ENCODE results near the gene S100A6.

DNA sequence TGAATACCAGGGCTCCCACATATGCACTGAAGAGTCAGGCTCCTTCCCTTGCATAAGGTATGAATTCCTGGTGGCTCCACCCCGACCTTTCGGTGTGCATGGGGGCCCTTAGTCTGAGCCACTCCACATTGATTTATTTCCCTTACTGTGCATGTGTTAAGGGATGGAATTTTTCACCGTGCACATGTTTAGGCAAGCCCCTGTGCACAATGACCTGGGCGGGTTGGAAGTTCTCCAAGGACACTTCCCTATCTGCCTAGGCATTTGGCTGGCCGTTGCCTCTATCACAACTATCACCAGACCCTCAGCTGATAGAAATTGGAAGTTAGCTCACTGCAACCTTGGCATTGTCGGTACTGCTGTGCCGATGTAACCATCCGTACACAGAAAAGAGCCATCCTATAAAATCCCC is 9.7 kb downstream of the S100A6 start:
- TF ChIP-seq TAF1 (IDR thresholded peaks at IDR 0.05; ENCODE audit: borderline replicate concordance, low read depth, low read length) (no peak), POLR2A (IDR thresholded peaks at IDR 0.05; ENCODE audit: low read depth, low read length) (no peak), POLR2AphosphoS5 (IDR thresholded peaks at IDR 0.05; ENCODE audit: low read depth, low read length) (no peak)

All from GM12892 (cell line).